Measurements from ENCODE around the gene RPGRIP1L. TPM values are rescaled to one million over a fixed set of nuclear protein-coding genes. Genes with fewer than 3 reads are reported as not detected.

RPGRIP1L gene
- 19.9 and 21.3 TPM in 2 replicates for total RNA-seq
- long read RNA-seq, full-length matches to known transcripts = 2 of 25 reads
- long read RNA-seq, partial matches to known transcripts = 15 of 25 reads
- long read RNA-seq, other reads (novel, unspliced or antisense) = 8 of 25 reads

GRCh38 chr16:53703590-53704444, at the start of gene RPGRIP1L, which contains the start of gene FTO:
RPGRIP1L (minus strand) TSS chr16:53703859; CDS start chr16:53700723, 3,136 bp downstream.
FTO (plus strand) TSS chr16:53704156.
- Mint-ChIP-seq H3K4me1 (ENCODE audit: low read depth) (peaks cover 11% of the 10 kb centered on the region), H3K27ac (peak within 1 kb of the TSS; percentile 91), H3K27me3 (no peaks in the 10 kb centered on the region), H3K9me3 (ENCODE audit: low read depth) (no peaks in the 10 kb centered on the region), H3K36me3 (ENCODE audit: insufficient read depth) (peaks cover 3% of the 10 kb centered on the region), H3K4me3 (ENCODE audit: low read depth) (peak within 1 kb of the TSS; percentile 91)
- TF ChIP-seq CTCF (IDR thresholded peaks at IDR 0.05; ENCODE audit: unreplicated experiment) = no peak
- DNase-seq (ENCODE audit: low spot score, unreplicated experiment) = peak; percentile 100

GRCh38 chr16:53753431-53753830, 49.8 kb upstream of the RPGRIP1L start:
- H3K9me3 Mint-ChIP-seq (ENCODE audit: low read depth) = no peaks in the 10 kb centered on the region
- H3K27ac Mint-ChIP-seq = peak overlapping the region; percentile 10
- H3K4me3 Mint-ChIP-seq (ENCODE audit: low read depth) = no peak overlapping the region
- no peak for TF ChIP-seq CTCF (IDR thresholded peaks at IDR 0.05; ENCODE audit: unreplicated experiment)
- no peaks in the 10 kb centered on the region for H3K27me3 Mint-ChIP-seq
- no peaks in the 10 kb centered on the region for H3K36me3 Mint-ChIP-seq (ENCODE audit: insufficient read depth)
- peaks cover 34% of the 10 kb centered on the region for H3K4me1 Mint-ChIP-seq (ENCODE audit: low read depth)
- DNase-seq (ENCODE audit: low spot score, unreplicated experiment) = no peak

GRCh38 chr16:53752560-53752959, 48.9 kb upstream of the RPGRIP1L start:
- no peak for DNase-seq (ENCODE audit: low spot score, unreplicated experiment)
- H3K4me3 Mint-ChIP-seq (ENCODE audit: low read depth) = no peak overlapping the region
- H3K27me3 Mint-ChIP-seq = no peaks in the 10 kb centered on the region
- TF ChIP-seq CTCF (IDR thresholded peaks at IDR 0.05; ENCODE audit: unreplicated experiment) = no peak
- peaks cover 27% of the 10 kb centered on the region for H3K4me1 Mint-ChIP-seq (ENCODE audit: low read depth)
- H3K36me3 Mint-ChIP-seq (ENCODE audit: insufficient read depth) = peaks cover 1% of the 10 kb centered on the region
- H3K9me3 Mint-ChIP-seq (ENCODE audit: low read depth) = peaks cover 6% of the 10 kb centered on the region
- H3K27ac Mint-ChIP-seq = no peak overlapping the region

- Mint-ChIP-seq H3K36me3 (ENCODE audit: insufficient read depth) (peaks cover 3% of the 10 kb centered on the region), H3K4me3 (ENCODE audit: low read depth) (no peak overlapping the region), H3K9me3 (ENCODE audit: low read depth) (peaks cover 9% of the 10 kb centered on the region), H3K27ac (no peak overlapping the region), H3K4me1 (ENCODE audit: low read depth) (peaks cover 31% of the 10 kb centered on the region), H3K27me3 (no peaks in the 10 kb centered on the region)
- no peak for TF ChIP-seq CTCF (IDR thresholded peaks at IDR 0.05; ENCODE audit: unreplicated experiment)
- DNase-seq (ENCODE audit: low spot score, unreplicated experiment) = no peak
Measured at GRCh38 chr16:53745753-53746266, 42.2 kb upstream of the RPGRIP1L start.

- Mint-ChIP-seq H3K4me3 (ENCODE audit: low read depth) (no peak overlapping the region), H3K27ac (no peak overlapping the region)
- TF ChIP-seq CTCF (IDR thresholded peaks at IDR 0.05; ENCODE audit: unreplicated experiment) = no peak
Measured at GRCh38 chr16:53745086-53745485, 41.4 kb upstream of the RPGRIP1L start.

More at GRCh38 chr16:53745086-53745485, 41.4 kb upstream of the RPGRIP1L start:
- H3K9me3 Mint-ChIP-seq (ENCODE audit: low read depth) = peaks cover 9% of the 10 kb centered on the region
- peaks cover 35% of the 10 kb centered on the region for H3K4me1 Mint-ChIP-seq (ENCODE audit: low read depth)
- no peak for DNase-seq (ENCODE audit: low spot score, unreplicated experiment)
- H3K36me3 Mint-ChIP-seq (ENCODE audit: insufficient read depth) = peaks cover 3% of the 10 kb centered on the region
- H3K27me3 Mint-ChIP-seq = no peaks in the 10 kb centered on the region

Measured in progenitor cell of endocrine pancreas (in vitro differentiated cells).